HepG2 (cell line): Measurements from ENCODE around the gene MRPL28. TPM values are rescaled to one million over a fixed set of nuclear protein-coding genes. Genes with fewer than 3 reads are reported as not detected.

ENCODE experiments used
- ATF3 ChIP-seq: sonication (generic); formaldehyde crosslinking; IDR thresholded peaks from 2 replicates; pipeline ENCODE4 v1.4.0; 2020; ENCODE audit warnings: missing genetic modification reagents
- CTCF ChIP-seq: sonication (generic); formaldehyde crosslinking; IDR thresholded peaks from 2 replicates; pipeline ENCODE4 v1.5.0; 2020; ENCODE audit warnings: mild to moderate bottlenecking, missing genetic modification reagents, moderate library complexity
- DNMT3B ChIP-seq: conservative IDR thresholded peaks from 2 replicates; pipeline ENCODE4 v1.6.1; 2016; ENCODE audit warnings: missing biosample characterization, control low read depth
- FOXP4 ChIP-seq: sonication (generic); formaldehyde crosslinking; IDR thresholded peaks from 2 replicates; pipeline ENCODE4 v1.4.0; 2020; ENCODE audit warnings: missing genetic modification reagents
- HNRNPH1 ChIP-seq: fragments of 200-400 bp; formaldehyde crosslinking; optimal IDR thresholded peaks from 2 replicates; pipeline ENCODE3; 2017; ENCODE audit warnings: mild to moderate bottlenecking, low read depth, low read length
- JDP2 ChIP-seq: sonication (generic); formaldehyde crosslinking; IDR thresholded peaks from 2 replicates; pipeline ENCODE4 v1.8.1; 2022; ENCODE audit warnings: missing genetic modification reagents, borderline replicate concordance
- JUNB ChIP-seq: sonication (generic); formaldehyde crosslinking; IDR thresholded peaks from 2 replicates; pipeline ENCODE4 v1.8.0; 2022; ENCODE audit warnings: missing genetic modification reagents, mild to moderate bottlenecking, borderline replicate concordance
- MYC ChIP-seq: sonication (generic); formaldehyde crosslinking; IDR thresholded peaks from 2 replicates; pipeline ENCODE4 v1.9.0; 2021; ENCODE audit warnings: missing genetic modification reagents, borderline replicate concordance
- NFYC ChIP-seq: IDR thresholded peaks from 2 replicates; pipeline ENCODE4 v1.6.1; 2016; ENCODE audit warnings: missing genetic modification reagents, missing compliant biosample characterization
- PRPF4 ChIP-seq: fragments of 200-400 bp; formaldehyde crosslinking; IDR thresholded peaks from 2 replicates; pipeline ENCODE4 v1.6.1; 2016; ENCODE audit warnings: low read length, low read depth; ENCODE audit not compliant: poor library complexity, severe bottlenecking
- SIX4 ChIP-seq: sonication (generic); formaldehyde crosslinking; IDR thresholded peaks from 2 replicates; pipeline ENCODE4 v1.4.0; 2020; ENCODE audit warnings: missing genetic modification reagents
- TAF1 ChIP-seq: sonication (generic); formaldehyde crosslinking; IDR thresholded peaks from 2 replicates; pipeline ENCODE4 v1.4.0; 2020; ENCODE audit warnings: missing genetic modification reagents
- THAP8 ChIP-seq: sonication (generic); formaldehyde crosslinking; IDR thresholded peaks from 2 replicates; pipeline ENCODE4 v1.5.1; 2020; ENCODE audit warnings: missing genetic modification reagents, mild to moderate bottlenecking, borderline replicate concordance
- ZBTB38 ChIP-seq: sonication (generic); formaldehyde crosslinking; IDR thresholded peaks from 2 replicates; pipeline ENCODE4 v1.5.1; 2020; ENCODE audit warnings: mild to moderate bottlenecking, missing genetic modification reagents
- ZFP62 ChIP-seq: sonication (generic); formaldehyde crosslinking; IDR thresholded peaks from 2 replicates; pipeline ENCODE4 v1.4.0; 2020; ENCODE audit warnings: missing genetic modification reagents
- ZNF382 ChIP-seq: sonication (generic); formaldehyde crosslinking; IDR thresholded peaks from 2 replicates; pipeline ENCODE4 v1.5.0; 2020; ENCODE audit warnings: missing genetic modification reagents, mild to moderate bottlenecking, borderline replicate concordance
- ZNF503 ChIP-seq: sonication (generic); formaldehyde crosslinking; IDR thresholded peaks from 2 replicates; pipeline ENCODE4 v1.4.0; 2020; ENCODE audit warnings: missing genetic modification reagents
- ZNF678 ChIP-seq: sonication (generic); formaldehyde crosslinking; IDR thresholded peaks from 2 replicates; pipeline ENCODE4 v1.4.0; 2020; ENCODE audit warnings: mild to moderate bottlenecking, missing genetic modification reagents
- ZNF687 ChIP-seq: sonication (generic); formaldehyde crosslinking; IDR thresholded peaks from 2 replicates; pipeline ENCODE4 v1.5.1; 2020; ENCODE audit warnings: mild to moderate bottlenecking, missing genetic modification reagents, moderate library complexity
- polyA plus RNA-seq, 8 experiments: library from polyadenylated mRNA; depleted of rRNA in 3 of 8; stranded (reverse) in 7 of 8; unstranded in 1 of 8; fragments of >200 nt; fragmentation: Illumina TruSeq in 4 of 8; extraction: Trizol in 4 of 8; gene quantifications; 2 replicates each; pipeline versions ENCODE4 v1.2.1 to v1.2.3, GENCODE V29; 2011 to 2016; ENCODE audit warnings: low read depth in 4 of 8, missing spikeins in 1 of 8, mixed read lengths in 1 of 8; ENCODE audit not compliant: insufficient read depth in 1 of 8
- total RNA-seq, 5 experiments: library from RNA; depleted of rRNA; stranded (reverse); fragments of >200 nt; fragmentation: Illumina TruSeq; extraction: Trizol; gene quantifications; 2 replicates each; pipeline ENCODE4 v1.2.3, GENCODE V29; 2016; ENCODE audit warnings: low read depth in 1 of 5

Gene MRPL28
- total and polyA plus RNA-seq, 2 of the 13 experiments (the other 11 are each of a cell fraction or from before 2014, with no cell fraction given) = 114 to 135 TPM

GRCh38 chr16:351804-352520 is 18.4 kb downstream of the MRPL28 start (continued):
- no peak for TF ChIP-seq ZNF382
- TF ChIP-seq ATF3 = no peak
- TF ChIP-seq ZNF687 (CRISPR knock-in tag) = peak; percentile 77
- no peak for TF ChIP-seq PRPF4
- no peak for TF ChIP-seq FOXP4 (CRISPR knock-in tag)
- no peak for TF ChIP-seq SIX4 (CRISPR knock-in tag)
- no peak for TF ChIP-seq ZNF503 (CRISPR knock-in tag)
- no peak for TF ChIP-seq THAP8
- TF ChIP-seq MYC (CRISPR knock-in tag) = peak; percentile 59; the same call in 1 of the 2 replicates
- no peak for TF ChIP-seq CTCF (CRISPR knock-in tag)
- TF ChIP-seq DNMT3B (CRISPR knock-in tag) = no peak
- no peak for TF ChIP-seq NFYC (CRISPR knock-in tag)
- TF ChIP-seq TAF1 (CRISPR knock-in tag) = 0 out of 2 replicates have a peak, but pooled peaks have one; percentile 21
- TF ChIP-seq ZBTB38 (CRISPR knock-in tag) = no peak
- TF ChIP-seq HNRNPH1 = no peak
- no peak for TF ChIP-seq ZFP62 (CRISPR knock-in tag)
- no peak for TF ChIP-seq JUNB (CRISPR knock-in tag)
- no peak for TF ChIP-seq ZNF678 (CRISPR knock-in tag)
- TF ChIP-seq JDP2 = no peak
